ENCODE measurements around the gene CARD19.

CARD19 gene

GRCh38 chr9:93096131-93096802 lies at the start of gene CARD19:
TSS of gene CARD19 (plus strand) at chr9:93096217. CDS start at chr9:93096346, 129 bp downstream.
- no peak for DNase-seq (ENCODE audit: low read depth, low spot score)

- DNase-seq (ENCODE audit: low read depth, low spot score): no peak
These were observed 47.2 kb upstream of the CARD19 start for GRCh38 chr9:93048566-93049448.

GRCh38 chr9:93049491-93049890 lies 46.5 kb upstream of the CARD19 start:
- no peak for DNase-seq (ENCODE audit: low read depth, low spot score)

GRCh38 chr9:93050231-93050630 lies 45.8 kb upstream of the CARD19 start:
- no peak for DNase-seq (ENCODE audit: low read depth, low spot score)

- no peak for DNase-seq (ENCODE audit: low read depth, low spot score)
These were observed 44.3 kb upstream of the CARD19 start for GRCh38 chr9:93051680-93052089.

GRCh38 chr9:93052791-93053540 lies 43.1 kb upstream of the CARD19 start:
- DNase-seq (ENCODE audit: low read depth, low spot score): no peak

- no peak for DNase-seq (ENCODE audit: low read depth, low spot score)
These were observed 42.2 kb upstream of the CARD19 start for GRCh38 chr9:93053781-93054331.

GRCh38 chr9:93054758-93055704 lies 41.0 kb upstream of the CARD19 start:
- DNase-seq (ENCODE audit: low read depth, low spot score): no peak

- DNase-seq (ENCODE audit: low read depth, low spot score): no peak
These were observed 38.8 kb upstream of the CARD19 start for GRCh38 chr9:93057042-93057702.

- no peak for DNase-seq (ENCODE audit: low read depth, low spot score)
These were observed 38.2 kb upstream of the CARD19 start for GRCh38 chr9:93057703-93058354.

GRCh38 chr9:93058355-93059010 lies 37.5 kb upstream of the CARD19 start, which contains the start of gene SUSD3:
TSS of gene SUSD3 (plus strand) at chr9:93058701. CDS start at chr9:93058743, 42 bp downstream.
- DNase-seq (ENCODE audit: low read depth, low spot score): no peak

GRCh38 chr9:93059011-93059714 lies 36.9 kb upstream of the CARD19 start:
- DNase-seq (ENCODE audit: low read depth, low spot score): no peak

- no peak for DNase-seq (ENCODE audit: low read depth, low spot score)
These were observed 36.1 kb upstream of the CARD19 start for GRCh38 chr9:93059715-93060578.

GRCh38 chr9:93060746-93061259 lies 35.2 kb upstream of the CARD19 start:
- no peak for DNase-seq (ENCODE audit: low read depth, low spot score)

GRCh38 chr9:93061260-93061751 lies 34.7 kb upstream of the CARD19 start:
- DNase-seq (ENCODE audit: low read depth, low spot score): no peak

- no peak for DNase-seq (ENCODE audit: low read depth, low spot score)
These were observed 33.9 kb upstream of the CARD19 start for GRCh38 chr9:93061791-93062763.
